Skin of body (tissue), 2 donors: ENCODE data around the gene NCOA7. TPM values are rescaled to one million over a fixed set of nuclear protein-coding genes. Genes with fewer than 3 reads are reported as not detected.
"Not testable (repeated sequence)": the region's sequence is repeated elsewhere in the genome, so short reads cannot be mapped to it uniquely, and the experiment has no call there.

Source experiments
- DNase-seq: peaks from one replicate; lab custom pipeline; 2025; lab: John Stamatoyannopoulos, UW
- total RNA-seq: library from RNA; depleted of rRNA; stranded (reverse); fragments of >200 nt; gene quantifications from one replicate; pipeline ENCODE4 v1.2.3, GENCODE V29; 2014

The NCOA7 gene
- total RNA-seq, 1 donor from 2014 or later: 30.8 TPM

DNA sequence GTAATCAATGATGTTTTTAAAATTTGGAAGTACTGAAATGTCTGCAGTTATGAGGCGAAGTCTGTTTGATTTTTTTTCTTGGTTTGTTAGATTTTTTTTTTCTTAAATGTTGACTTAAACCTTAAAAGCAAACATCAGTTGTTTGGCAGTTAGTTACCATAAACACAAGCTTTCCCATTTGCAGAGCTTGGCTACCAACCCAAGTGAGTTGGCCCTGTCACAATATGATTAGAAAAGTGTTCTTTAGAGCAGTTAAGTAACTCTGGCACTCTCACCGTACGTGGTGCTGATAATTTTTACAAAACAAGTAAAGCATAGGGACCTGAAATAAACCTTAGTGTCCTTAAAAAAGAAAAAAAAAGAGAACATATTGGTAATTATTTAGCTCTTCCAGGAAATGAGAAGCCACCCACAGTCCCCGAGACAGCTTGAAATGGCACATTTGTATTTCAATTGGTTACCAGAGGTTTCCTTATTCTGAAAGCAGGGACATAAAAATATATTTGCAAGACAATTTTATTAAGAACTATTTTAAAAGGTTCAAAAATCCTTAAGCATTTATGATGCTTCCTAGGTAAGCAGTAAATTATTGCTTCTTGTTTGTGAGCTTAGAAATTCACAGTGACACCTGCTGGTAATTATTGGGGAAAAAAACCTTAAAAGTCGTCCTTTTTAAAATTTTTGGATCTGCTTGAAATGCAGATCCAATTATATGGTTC, 37.4 kb upstream of the NCOA7 start:
- DNase-seq: peak; percentile 2

GRCh38 chr6:125753937-125754259, 36.9 kb upstream of the NCOA7 start:
- no peak for DNase-seq

DNA sequence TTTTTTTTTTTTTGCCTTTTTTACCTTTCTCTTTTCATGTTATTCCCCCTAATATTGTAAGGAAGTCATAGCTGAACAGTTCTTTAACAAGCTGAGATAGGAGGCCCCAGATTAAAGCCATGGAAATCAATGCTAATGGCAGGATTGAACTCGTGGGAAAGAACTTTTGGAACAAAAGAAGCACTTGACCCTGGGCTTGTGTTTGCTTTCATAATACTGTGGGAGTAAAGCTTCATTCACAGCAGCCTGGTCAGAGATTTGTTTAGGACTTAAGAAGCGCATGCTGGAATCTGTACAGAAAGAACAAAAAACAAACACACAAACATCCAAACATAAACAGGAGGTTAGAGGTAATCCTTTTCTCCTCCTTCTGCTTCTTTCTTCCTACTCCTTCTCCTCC, 36.2 kb upstream of the NCOA7 start:
- no peak for DNase-seq

DNA sequence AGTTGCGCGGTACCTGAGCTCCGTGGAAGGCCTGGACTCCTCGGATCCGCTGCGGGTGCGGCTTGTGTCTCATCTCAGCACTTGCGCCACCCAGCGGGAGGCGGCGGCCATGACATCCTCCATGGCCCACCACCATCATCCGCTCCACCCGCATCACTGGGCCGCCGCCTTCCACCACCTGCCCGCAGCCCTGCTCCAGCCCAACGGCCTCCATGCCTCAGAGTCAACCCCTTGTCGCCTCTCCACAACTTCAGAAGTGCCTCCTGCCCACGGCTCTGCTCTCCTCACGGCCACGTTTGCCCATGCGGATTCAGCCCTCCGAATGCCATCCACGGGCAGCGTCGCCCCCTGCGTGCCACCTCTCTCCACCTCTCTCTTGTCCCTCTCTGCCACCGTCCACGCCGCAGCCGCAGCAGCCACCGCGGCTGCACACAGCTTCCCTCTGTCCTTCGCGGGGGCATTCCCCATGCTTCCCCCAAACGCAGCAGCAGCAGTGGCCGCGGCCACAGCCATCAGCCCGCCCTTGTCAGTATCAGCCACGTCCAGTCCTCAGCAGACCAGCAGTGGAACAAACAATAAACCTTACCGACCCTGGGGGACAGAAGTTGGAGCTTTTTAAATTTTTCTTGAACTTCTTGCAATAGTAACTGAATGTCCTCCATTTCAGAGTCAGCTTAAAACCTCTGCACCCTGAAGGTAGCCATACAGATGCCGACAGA, 31.4 kb upstream of the NCOA7 start:
- DNase-seq: no peak

DNA sequence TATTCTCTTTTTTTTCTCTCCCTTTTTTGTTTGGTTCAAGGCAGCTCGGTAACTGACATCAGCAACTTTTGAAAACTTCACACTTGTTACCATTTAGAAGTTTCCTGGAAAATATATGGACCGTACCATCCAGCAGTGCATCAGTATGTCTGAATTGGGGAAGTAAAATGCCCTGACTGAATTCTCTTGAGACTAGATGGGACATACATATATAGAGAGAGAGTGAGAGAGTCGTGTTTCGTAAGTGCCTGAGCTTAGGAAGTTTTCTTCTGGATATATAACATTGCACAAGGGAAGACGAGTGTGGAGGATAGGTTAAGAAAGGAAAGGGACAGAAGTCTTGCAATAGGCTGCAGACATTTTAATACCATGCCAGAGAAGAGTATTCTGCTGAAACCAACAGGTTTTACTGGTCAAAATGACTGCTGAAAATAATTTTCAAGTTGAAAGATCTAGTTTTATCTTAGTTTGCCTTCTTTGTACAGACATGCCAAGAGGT, 30.8 kb upstream of the NCOA7 start:
- DNase-seq: no peak

DNA sequence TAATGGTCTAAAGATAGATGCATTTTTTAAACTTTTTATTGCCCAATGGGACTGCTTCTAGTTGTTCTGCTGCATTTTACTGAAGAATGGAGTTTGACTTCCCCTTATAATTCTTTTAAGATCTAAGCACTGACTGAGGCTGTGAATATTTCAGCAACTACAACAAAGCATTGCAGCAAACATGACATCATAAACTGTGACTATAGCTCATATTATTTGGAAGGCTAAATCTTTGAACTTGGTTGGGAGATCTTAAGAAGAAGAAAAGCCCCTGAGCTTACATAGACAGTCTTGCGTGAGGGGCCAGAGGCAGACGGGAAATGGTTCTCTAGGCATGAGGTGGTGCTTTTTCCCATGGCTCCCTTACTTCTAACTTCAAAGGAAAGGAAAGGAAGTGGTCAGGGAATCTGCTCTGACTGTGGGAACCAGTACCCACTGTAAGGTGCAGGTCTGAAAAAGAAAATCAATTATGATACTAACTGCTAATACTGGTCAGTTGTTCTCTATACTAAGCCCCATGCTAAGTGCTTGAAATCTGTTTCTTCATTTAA, 26.6 kb upstream of the NCOA7 start:
- no peak for DNase-seq

DNA sequence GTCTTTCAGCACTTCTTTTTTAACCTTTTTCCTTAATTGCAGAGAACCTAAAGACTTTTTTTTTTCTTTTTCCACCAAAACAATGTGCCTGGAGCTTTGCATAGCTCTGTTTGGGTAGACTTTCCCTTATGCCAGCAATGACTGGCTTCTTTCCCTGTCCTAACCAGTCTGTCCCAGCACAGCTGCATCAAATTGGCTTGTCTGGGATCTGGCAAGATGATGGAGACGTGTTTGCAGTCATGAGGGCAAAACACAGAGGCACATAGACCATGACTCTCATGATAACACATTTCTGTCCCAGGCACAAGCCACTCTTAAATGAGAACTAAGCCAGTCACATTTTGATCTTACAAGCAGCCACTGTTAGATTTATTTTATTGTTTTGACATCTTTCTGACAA, 24.8 kb upstream of the NCOA7 start:
- DNase-seq: no peak

GRCh38 chr6:125766641-125767040, 24.1 kb upstream of the NCOA7 start:
- DNase-seq: no peak

- DNase-seq: no peak
These were observed 21.5 kb upstream of the NCOA7 start for GRCh38 chr6:125769147-125769783.

- peak; percentile 23 for DNase-seq
These were observed 17.1 kb upstream of the NCOA7 start for GRCh38 chr6:125773387-125774341.

GRCh38 chr6:125776107-125776826, 14.5 kb upstream of the NCOA7 start:
- not testable (repeated sequence) for DNase-seq

- DNase-seq: peak; percentile 97
These were observed 10.7 kb upstream of the NCOA7 start for GRCh38 chr6:125779924-125780539.

DNA sequence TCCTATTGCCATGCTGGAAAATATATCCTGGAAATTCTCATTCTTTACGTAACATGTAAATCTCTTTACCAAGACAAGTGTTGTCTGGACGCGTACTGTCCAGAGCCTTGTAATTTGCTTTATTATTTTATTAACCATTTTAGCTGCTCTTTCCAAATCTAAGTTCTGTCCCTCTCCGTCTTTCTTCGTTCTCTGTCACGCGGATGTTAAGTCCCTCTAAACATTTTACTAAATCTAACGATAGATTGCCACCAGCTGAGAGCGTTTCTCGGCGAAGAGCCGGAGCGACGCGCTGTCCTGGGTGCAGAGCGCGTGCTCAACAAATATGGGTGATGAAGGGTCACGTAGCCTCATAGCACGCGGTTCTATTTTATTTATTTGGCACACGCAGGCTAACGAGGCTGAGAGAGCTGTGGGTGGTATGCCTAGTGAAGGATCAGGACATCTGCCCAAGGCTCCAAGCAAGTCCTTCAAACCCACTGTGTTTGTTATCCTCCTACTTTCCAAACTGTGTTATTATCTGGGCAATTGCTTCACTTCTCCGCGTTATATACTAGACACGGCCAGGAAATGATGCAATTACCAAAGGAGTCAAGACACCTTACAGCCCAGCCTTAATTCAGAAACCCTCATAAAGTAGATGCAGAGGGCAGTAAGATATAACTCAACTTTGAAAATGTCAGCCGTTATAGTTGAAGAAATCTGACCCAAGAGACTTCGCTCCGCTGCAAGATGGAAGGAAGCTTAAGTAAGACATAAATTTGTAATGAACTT, 10.0 kb upstream of the NCOA7 start:
- peak; percentile 87 for DNase-seq

GRCh38 chr6:125781314-125781868, 9.4 kb upstream of the NCOA7 start:
- DNase-seq: peak; percentile 77

DNA sequence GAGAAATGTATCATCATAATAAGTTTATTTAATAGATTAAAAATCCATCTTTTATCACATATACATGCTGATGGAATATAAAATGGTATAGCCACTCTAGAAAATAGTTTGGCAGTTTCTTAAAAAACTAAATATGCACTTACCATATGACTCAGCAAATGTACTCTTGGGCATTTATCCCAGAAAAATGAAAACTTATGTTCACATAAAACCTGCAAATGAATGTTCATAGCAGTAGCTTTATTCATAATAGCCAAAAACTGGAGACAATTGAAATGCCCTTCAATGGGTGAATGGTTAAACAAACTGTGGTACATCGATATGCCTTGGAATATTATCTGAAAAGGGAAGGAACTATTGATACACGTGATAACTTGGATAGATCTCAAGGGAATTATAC, 6.4 kb upstream of the NCOA7 start:
- DNase-seq: no peak

DNA sequence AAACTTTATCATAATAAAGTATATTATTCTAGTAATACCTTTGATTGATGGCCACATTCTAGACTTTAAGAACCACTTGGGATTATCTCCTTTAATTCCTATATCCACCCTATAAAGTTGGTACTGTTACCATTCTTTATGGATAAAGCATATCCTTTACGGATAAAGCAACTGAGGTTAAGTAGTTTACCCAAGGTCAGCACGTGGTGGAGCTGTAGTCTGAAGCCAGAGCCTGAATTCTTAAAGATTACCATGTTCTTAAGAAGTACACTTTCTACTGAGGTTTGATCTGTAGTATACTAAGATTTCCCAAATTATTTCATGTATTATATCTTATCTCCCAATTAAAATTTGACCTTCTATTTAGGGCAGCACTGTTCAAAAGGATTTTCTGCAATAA, 3.0 kb upstream of the NCOA7 start:
- DNase-seq: no peak

- DNase-seq: no peak
These were observed 1.6 kb upstream of the NCOA7 start for GRCh38 chr6:125789167-125789566.

- DNase-seq: peak; percentile 56
These were observed 993 bp upstream of the NCOA7 start for GRCh38 chr6:125789576-125790357.
